ENCODE data around the gene CD101. TPM values are rescaled to one million over a fixed set of nuclear protein-coding genes. Genes with fewer than 3 reads are reported as not detected.
A peak's percentile ranks its signal among the peaks of the same experiment; 100 is the strongest.

CD101 gene
- total RNA-seq, 2 donors from 2014 or later = 0.97 to 1.4 TPM

- no peaks in the 10 kb centered on the region for H3K9me3 Mint-ChIP-seq
- Histone ChIP-seq H3K4me1 (ENCODE audit: control insufficient read depth, insufficient read depth, low read length) (no peaks in the 10 kb centered on the region), H3K27me3 (ENCODE audit: control insufficient read depth, insufficient read depth, low read length, poor library complexity, severe bottlenecking) (no peaks in the 10 kb centered on the region), H3K9ac (ENCODE audit: extremely low read depth, low read length, poor library complexity, severe bottlenecking) (no peak overlapping the region), H3K36me3 (ENCODE audit: control insufficient read depth, insufficient read depth, low read length) (no peaks in the 10 kb centered on the region), H3K27ac (ENCODE audit: low read depth, low read length) (no peak overlapping the region), H3K9me3 (ENCODE audit: control insufficient read depth, low read length) (no peaks in the 10 kb centered on the region), H3K4me3 (ENCODE audit: low read length) (no peak overlapping the region)
- no peak for DNase-seq
- H3K27me3 Mint-ChIP-seq (ENCODE audit: insufficient read depth) = no peaks in the 10 kb centered on the region
- peaks cover 2% of the 10 kb centered on the region for H3K36me3 Mint-ChIP-seq (ENCODE audit: low read depth)
- TF ChIP-seq CTCF (conservative IDR thresholded peaks at IDR 0.05) = peak; percentile 50
- H3K4me1 Mint-ChIP-seq = peaks cover 5% of the 10 kb centered on the region
- H3K4me3 Mint-ChIP-seq = no peak overlapping the region
- 89 to 90% methylated on average over 2 of the region's 2 CpGs for WGBS, 2 experiments (ENCODE audit: insufficient coverage in 1 of 2, insufficient read length in 1 of 2)
- no peak overlapping the region for H3K27ac Mint-ChIP-seq
Measured at GRCh38 chr1:117008656-117009055, 7.1 kb downstream of the CD101 start.

- Histone ChIP-seq H3K9me3 (ENCODE audit: control insufficient read depth, low read length) (no peaks in the 10 kb centered on the region), H3K4me3 (ENCODE audit: low read length) (no peak overlapping the region), H3K36me3 (ENCODE audit: control insufficient read depth, insufficient read depth, low read length) (no peaks in the 10 kb centered on the region), H3K27ac (ENCODE audit: low read depth, low read length) (no peak overlapping the region), H3K4me1 (ENCODE audit: control insufficient read depth, insufficient read depth, low read length) (no peaks in the 10 kb centered on the region), H3K27me3 (ENCODE audit: control insufficient read depth, insufficient read depth, low read length, poor library complexity, severe bottlenecking) (no peaks in the 10 kb centered on the region), H3K9ac (ENCODE audit: extremely low read depth, low read length, poor library complexity, severe bottlenecking) (no peak overlapping the region)
- no peak for DNase-seq
- Mint-ChIP-seq H3K36me3 (ENCODE audit: low read depth) (peaks cover 2% of the 10 kb centered on the region), H3K9me3 (no peaks in the 10 kb centered on the region), H3K4me3 (no peak overlapping the region), H3K27ac (no peak overlapping the region), H3K27me3 (ENCODE audit: insufficient read depth) (no peaks in the 10 kb centered on the region), H3K4me1 (peaks cover 4% of the 10 kb centered on the region)
- TF ChIP-seq CTCF (conservative IDR thresholded peaks at IDR 0.05) = no peak
- WGBS, 2 experiments (ENCODE audit: insufficient coverage in 1 of 2, insufficient read length in 1 of 2) = 93% methylated on average over 2 to 3 of the region's 3 CpGs
Measured at GRCh38 chr1:117009132-117009531, 7.6 kb downstream of the CD101 start.

- Histone ChIP-seq H3K27ac (ENCODE audit: low read depth, low read length) (no peak overlapping the region), H3K9me3 (ENCODE audit: control insufficient read depth, low read length) (no peaks in the 10 kb centered on the region), H3K4me1 (ENCODE audit: control insufficient read depth, insufficient read depth, low read length) (no peaks in the 10 kb centered on the region), H3K9ac (ENCODE audit: extremely low read depth, low read length, poor library complexity, severe bottlenecking) (no peak overlapping the region), H3K36me3 (ENCODE audit: control insufficient read depth, insufficient read depth, low read length) (no peaks in the 10 kb centered on the region), H3K27me3 (ENCODE audit: control insufficient read depth, insufficient read depth, low read length, poor library complexity, severe bottlenecking) (no peaks in the 10 kb centered on the region), H3K4me3 (ENCODE audit: low read length) (no peak overlapping the region)
- Mint-ChIP-seq H3K27me3 (ENCODE audit: insufficient read depth) (no peaks in the 10 kb centered on the region), H3K4me3 (no peak overlapping the region), H3K27ac (no peak overlapping the region), H3K9me3 (no peaks in the 10 kb centered on the region), H3K36me3 (ENCODE audit: low read depth) (peaks cover 2% of the 10 kb centered on the region), H3K4me1 (peaks cover 4% of the 10 kb centered on the region)
- WGBS, 2 experiments (ENCODE audit: insufficient coverage in 1 of 2, insufficient read length in 1 of 2) = 73% methylated on average over 3 of the region's 3 CpGs; no CpG with 5 or more reads in 1 of the 2 experiments
- no peak for TF ChIP-seq CTCF (conservative IDR thresholded peaks at IDR 0.05)
- DNase-seq = no peak
Measured at GRCh38 chr1:117010310-117010969, 8.9 kb downstream of the CD101 start.
